Smooth muscle cell of the coronary artery (primary cell): ENCODE data around the gene EXTL1. TPM values are rescaled to one million over a fixed set of nuclear protein-coding genes. Genes with fewer than 3 reads are reported as not detected.

ENCODE experiments used
- total RNA-seq: library from RNA; depleted of rRNA; stranded (reverse); fragments of >200 nt; gene quantifications from 2 replicates; pipeline ENCODE4 v1.2.3, GENCODE V29; 2014; ENCODE audit warnings: low replicate concordance

Gene EXTL1, protein sequence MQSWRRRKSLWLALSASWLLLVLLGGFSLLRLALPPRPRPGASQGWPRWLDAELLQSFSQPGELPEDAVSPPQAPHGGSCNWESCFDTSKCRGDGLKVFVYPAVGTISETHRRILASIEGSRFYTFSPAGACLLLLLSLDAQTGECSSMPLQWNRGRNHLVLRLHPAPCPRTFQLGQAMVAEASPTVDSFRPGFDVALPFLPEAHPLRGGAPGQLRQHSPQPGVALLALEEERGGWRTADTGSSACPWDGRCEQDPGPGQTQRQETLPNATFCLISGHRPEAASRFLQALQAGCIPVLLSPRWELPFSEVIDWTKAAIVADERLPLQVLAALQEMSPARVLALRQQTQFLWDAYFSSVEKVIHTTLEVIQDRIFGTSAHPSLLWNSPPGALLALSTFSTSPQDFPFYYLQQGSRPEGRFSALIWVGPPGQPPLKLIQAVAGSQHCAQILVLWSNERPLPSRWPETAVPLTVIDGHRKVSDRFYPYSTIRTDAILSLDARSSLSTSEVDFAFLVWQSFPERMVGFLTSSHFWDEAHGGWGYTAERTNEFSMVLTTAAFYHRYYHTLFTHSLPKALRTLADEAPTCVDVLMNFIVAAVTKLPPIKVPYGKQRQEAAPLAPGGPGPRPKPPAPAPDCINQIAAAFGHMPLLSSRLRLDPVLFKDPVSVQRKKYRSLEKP
- total RNA-seq, result 0.15 and 0.23 TPM in 2 replicates

DNA sequence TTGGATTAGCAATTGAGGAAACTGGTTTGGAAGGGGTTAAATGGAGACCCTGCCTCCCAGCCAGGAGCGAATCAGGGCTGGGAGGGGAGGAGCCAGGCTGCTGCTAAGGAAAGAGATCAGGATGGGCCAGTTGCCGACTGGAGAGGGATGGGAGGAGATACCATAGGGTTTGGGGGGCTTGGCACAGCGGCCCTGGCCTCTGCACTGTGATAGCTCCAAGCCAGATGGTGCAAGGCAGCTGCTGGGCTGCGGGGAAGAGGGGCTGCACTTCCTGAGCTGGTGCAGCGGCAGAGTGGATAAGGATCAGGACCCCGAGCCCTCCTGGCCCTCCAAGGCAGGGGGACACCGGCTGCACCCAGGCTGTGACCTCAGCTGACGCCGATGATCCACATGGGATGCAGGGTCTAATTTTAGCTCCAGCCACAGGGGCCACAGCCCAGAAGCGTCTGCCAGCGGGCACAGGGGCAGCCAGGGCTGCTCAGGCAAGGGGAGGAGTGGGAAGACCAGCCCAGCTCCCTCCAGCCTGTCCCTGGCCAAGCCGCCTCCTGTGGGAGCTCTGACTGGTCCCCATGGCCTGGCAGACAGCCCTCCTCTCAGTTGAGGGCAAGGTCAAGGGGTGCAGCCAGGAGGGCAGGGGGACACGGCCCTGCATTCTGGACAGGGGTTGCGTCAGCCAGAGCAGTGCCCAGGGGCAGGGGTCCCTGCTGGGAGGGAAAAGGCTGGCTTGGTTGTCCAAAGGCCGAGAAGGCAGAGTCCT lies at the start of gene EXTL1:
Gene EXTL1 (plus strand): TSS at position 129 of the 757 bp plus-strand sequence. CDS start 872 bp downstream, outside the sequence.

DNA sequence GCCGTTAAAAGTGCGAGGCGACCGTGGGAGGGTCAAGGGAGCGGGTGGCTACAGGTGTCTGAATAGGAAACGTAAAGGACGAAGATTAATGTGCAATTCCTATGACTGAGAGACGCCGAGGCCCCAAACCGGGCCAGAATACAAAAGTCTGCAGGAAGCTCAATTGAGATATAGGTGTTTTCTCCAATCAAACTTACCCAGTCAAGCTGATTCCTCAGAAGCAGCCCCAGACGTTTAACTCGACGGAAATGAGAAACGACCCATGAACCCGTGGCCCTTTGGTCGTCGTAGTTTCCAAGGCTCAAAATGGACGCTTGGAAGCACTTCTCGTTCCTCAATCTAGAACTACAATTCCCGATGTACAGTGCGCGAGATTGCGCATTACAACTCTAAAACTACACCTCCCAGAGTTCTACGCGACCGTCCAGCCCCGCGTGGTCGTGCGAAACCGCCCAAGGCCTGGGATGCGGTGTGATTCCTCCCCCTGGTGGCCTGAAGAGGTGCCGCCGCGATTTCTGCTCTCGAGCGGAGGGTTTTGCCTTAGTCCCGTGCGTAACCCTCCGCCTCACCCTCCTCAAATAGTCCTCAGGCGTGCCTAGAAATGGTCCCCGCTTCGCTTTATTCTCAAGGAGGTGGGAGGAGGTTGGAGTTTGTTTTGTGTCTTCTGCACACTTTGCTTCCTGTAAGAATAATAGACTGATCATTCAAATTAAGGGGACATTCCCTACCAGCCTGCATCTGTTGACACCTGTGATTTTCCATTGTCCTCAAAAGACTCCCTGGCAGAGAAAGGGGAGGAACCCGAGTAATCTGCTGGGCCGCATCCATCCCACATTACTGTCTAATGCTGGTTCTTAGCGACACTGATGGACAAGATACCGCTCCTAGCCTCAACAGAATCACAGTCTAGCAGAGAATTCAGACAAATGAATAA lies 23.5 kb upstream of the EXTL1 start, which contains the start of gene PAFAH2:
Gene PAFAH2 (minus strand): TSS at position 236 of the 934 bp plus-strand sequence. CDS start 7,247 bp downstream, outside the sequence.

DNA sequence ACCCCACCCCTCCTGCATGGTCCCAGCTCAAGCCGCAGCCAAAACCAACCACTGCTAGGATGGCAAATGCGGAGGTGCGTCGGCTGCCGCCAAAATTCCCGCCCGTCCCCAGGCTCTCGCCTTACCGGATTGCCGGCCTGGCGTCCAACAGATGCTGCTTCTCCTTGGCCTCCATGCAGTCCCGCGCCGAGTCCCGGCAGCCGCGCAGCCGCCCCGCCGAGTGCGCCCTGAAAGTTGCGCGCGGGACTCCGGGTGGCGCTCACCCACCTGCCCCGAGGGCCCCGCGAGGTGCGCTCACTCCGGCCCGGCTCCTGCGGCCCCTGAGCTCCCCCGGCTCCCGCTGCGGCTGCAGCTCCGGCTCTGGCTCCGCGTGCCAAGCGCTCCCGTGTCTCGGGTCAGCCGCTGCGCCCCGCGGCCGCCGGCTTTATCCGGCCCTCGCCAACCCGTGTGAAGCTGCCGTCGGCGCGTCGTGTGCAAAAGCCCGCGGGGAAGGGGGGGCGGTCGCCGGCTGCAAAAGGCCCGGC lies 24.2 kb downstream of the EXTL1 start, which contains the start of gene SLC30A2:
Gene SLC30A2 (minus strand): TSS at position 397 of the 524 bp plus-strand sequence. CDS start 222 bp downstream, at position 175.

DNA sequence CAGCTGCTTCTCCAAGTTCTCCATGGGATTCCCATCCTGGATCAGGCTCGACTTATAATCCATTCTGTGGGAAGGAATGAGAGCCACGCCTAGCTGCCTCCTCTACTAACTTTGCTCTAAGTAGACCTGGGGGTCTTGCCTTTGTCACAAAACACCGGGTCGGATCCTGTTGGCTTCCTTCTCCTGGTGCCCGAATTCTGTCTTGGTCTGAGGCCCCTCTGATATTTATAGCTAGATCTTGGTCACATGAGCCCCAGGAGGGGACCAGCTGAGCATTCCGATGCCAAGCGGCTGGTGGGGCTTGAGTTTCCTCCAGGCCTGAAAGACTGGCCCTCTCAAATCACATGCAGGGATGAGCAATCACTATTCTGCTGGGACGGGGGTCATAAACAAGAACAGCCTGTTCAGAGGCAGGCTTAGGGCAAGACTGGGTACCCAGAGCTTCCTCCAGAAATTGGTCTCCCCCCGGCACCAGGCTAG lies 45.9 kb downstream of the EXTL1 start, which contains the start of gene TRIM63:
Gene TRIM63 (minus strand): TSS at position 199 of the 480 bp plus-strand sequence. CDS start 136 bp downstream, at position 63.

Other genes starting within 250 kb of the EXTL1 start
- gene SELENON, start 221.6 kb upstream of the EXTL1 start, total RNA-seq, result 7.1 and 11.8 TPM in 2 replicates
- gene MTFR1L, start 201.8 kb upstream of the EXTL1 start, total RNA-seq, result 24.7 and 26.5 TPM in 2 replicates
- 0.98 TPM in 1 of 2 replicates, not detected in the other for gene AUNIP, start 162.3 kb upstream of the EXTL1 start, total RNA-seq
- 7.5 and 10.6 TPM in 2 replicates for gene PAQR7, start 146.1 kb upstream of the EXTL1 start, total RNA-seq
- gene STMN1, start 115.4 kb upstream of the EXTL1 start, total RNA-seq, result 2.2 and 55.4 TPM in 2 replicates
- gene PAFAH2, start 23.7 kb upstream of the EXTL1 start, total RNA-seq, result 5.0 and 7.0 TPM in 2 replicates
- not detected in 2 replicates for gene SLC30A2, start 24.3 kb downstream of the EXTL1 start, total RNA-seq
- 0.82 TPM in 1 of 2 replicates, not detected in the other for gene TRIM63, start 45.9 kb downstream of the EXTL1 start, total RNA-seq
- gene PDIK1L, start 90.0 kb downstream of the EXTL1 start, total RNA-seq, result 2.9 TPM in 2 replicates
- under 0.01 and 0.08 TPM in 2 replicates for gene FAM110D, start 137.3 kb downstream of the EXTL1 start, total RNA-seq
- not detected in 2 replicates for gene C1orf232, start 147.2 kb downstream of the EXTL1 start, total RNA-seq
- gene ZNF593, start 148.1 kb downstream of the EXTL1 start, total RNA-seq, result 11.2 and 41.5 TPM in 2 replicates
- not detected in 2 replicates for gene ZNF593OS, start 150.1 kb downstream of the EXTL1 start, total RNA-seq
- 0.08 TPM in 1 of 2 replicates, not detected in the other for gene CNKSR1, start 155.7 kb downstream of the EXTL1 start, total RNA-seq
- not detected in 2 replicates for gene CATSPER4, start 168.8 kb downstream of the EXTL1 start, total RNA-seq
- 2.3 and 6.5 TPM in 2 replicates for gene CEP85, start 212.4 kb downstream of the EXTL1 start, total RNA-seq